Measurements from ENCODE around the gene UVSSA.

The UVSSA gene

GRCh38 chr4:1354136-1354982, 7.4 kb downstream of the UVSSA start:
- Histone ChIP-seq H3K27me3 (ENCODE audit: control insufficient read depth, insufficient read depth, low read length) (no peaks in the 10 kb centered on the region), H3K4me1 (ENCODE audit: control insufficient read depth, insufficient read depth, low read length) (no peaks in the 10 kb centered on the region), H3K9ac (ENCODE audit: low read length) (no peak overlapping the region), H3K4me3 (ENCODE audit: low read depth, low read length) (no peak overlapping the region), H3K9me3 (ENCODE audit: control insufficient read depth, insufficient read depth, low read depth, low read length) (no peaks in the 10 kb centered on the region), H3K36me3 (ENCODE audit: control insufficient read depth, insufficient read depth, low read length) (peaks cover 72% of the 10 kb centered on the region), H3K27ac (ENCODE audit: low read depth, low read length) (no peak overlapping the region)

GRCh38 chr4:1354983-1355275, 7.9 kb downstream of the UVSSA start:
- Histone ChIP-seq H3K27ac (ENCODE audit: low read depth, low read length) (no peak overlapping the region), H3K4me3 (ENCODE audit: low read depth, low read length) (no peak overlapping the region), H3K4me1 (ENCODE audit: control insufficient read depth, insufficient read depth, low read length) (no peaks in the 10 kb centered on the region), H3K9me3 (ENCODE audit: control insufficient read depth, insufficient read depth, low read depth, low read length) (no peaks in the 10 kb centered on the region), H3K9ac (ENCODE audit: low read length) (no peak overlapping the region), H3K36me3 (ENCODE audit: control insufficient read depth, insufficient read depth, low read length) (peaks cover 70% of the 10 kb centered on the region), H3K27me3 (ENCODE audit: control insufficient read depth, insufficient read depth, low read length) (no peaks in the 10 kb centered on the region)

GRCh38 chr4:1355378-1355777, 8.4 kb downstream of the UVSSA start:
- no peaks in the 10 kb centered on the region for H3K9me3 ChIP-seq (ENCODE audit: control insufficient read depth, insufficient read depth, low read depth, low read length)
- no peak overlapping the region for H3K4me3 ChIP-seq (ENCODE audit: low read depth, low read length)
- no peaks in the 10 kb centered on the region for H3K27me3 ChIP-seq (ENCODE audit: control insufficient read depth, insufficient read depth, low read length)
- peaks cover 68% of the 10 kb centered on the region for H3K36me3 ChIP-seq (ENCODE audit: control insufficient read depth, insufficient read depth, low read length)
- no peaks in the 10 kb centered on the region for H3K4me1 ChIP-seq (ENCODE audit: control insufficient read depth, insufficient read depth, low read length)
- no peak overlapping the region for H3K27ac ChIP-seq (ENCODE audit: low read depth, low read length)
- no peak overlapping the region for H3K9ac ChIP-seq (ENCODE audit: low read length)

- H3K27me3 ChIP-seq (ENCODE audit: control insufficient read depth, insufficient read depth, low read length): no peaks in the 10 kb centered on the region
- H3K4me3 ChIP-seq (ENCODE audit: low read depth, low read length): no peak overlapping the region
- no peak overlapping the region for H3K9ac ChIP-seq (ENCODE audit: low read length)
- H3K36me3 ChIP-seq (ENCODE audit: control insufficient read depth, insufficient read depth, low read length): peaks cover 67% of the 10 kb centered on the region
- no peaks in the 10 kb centered on the region for H3K9me3 ChIP-seq (ENCODE audit: control insufficient read depth, insufficient read depth, low read depth, low read length)
- no peaks in the 10 kb centered on the region for H3K4me1 ChIP-seq (ENCODE audit: control insufficient read depth, insufficient read depth, low read length)
- no peak overlapping the region for H3K27ac ChIP-seq (ENCODE audit: low read depth, low read length)
These were observed 9.4 kb downstream of the UVSSA start for GRCh38 chr4:1356181-1356998.

GRCh38 chr4:1357356-1358248, 10.6 kb downstream of the UVSSA start:
- no peak overlapping the region for H3K4me3 ChIP-seq (ENCODE audit: low read depth, low read length)
- no peaks in the 10 kb centered on the region for H3K9me3 ChIP-seq (ENCODE audit: control insufficient read depth, insufficient read depth, low read depth, low read length)
- H3K27ac ChIP-seq (ENCODE audit: low read depth, low read length): no peak overlapping the region
- no peaks in the 10 kb centered on the region for H3K4me1 ChIP-seq (ENCODE audit: control insufficient read depth, insufficient read depth, low read length)
- H3K27me3 ChIP-seq (ENCODE audit: control insufficient read depth, insufficient read depth, low read length): no peaks in the 10 kb centered on the region
- H3K9ac ChIP-seq (ENCODE audit: low read length): no peak overlapping the region
- peaks cover 60% of the 10 kb centered on the region for H3K36me3 ChIP-seq (ENCODE audit: control insufficient read depth, insufficient read depth, low read length)

- Histone ChIP-seq H3K4me3 (ENCODE audit: low read depth, low read length) (no peak overlapping the region), H3K36me3 (ENCODE audit: control insufficient read depth, insufficient read depth, low read length) (peaks cover 53% of the 10 kb centered on the region), H3K27me3 (ENCODE audit: control insufficient read depth, insufficient read depth, low read length) (no peaks in the 10 kb centered on the region), H3K27ac (ENCODE audit: low read depth, low read length) (no peak overlapping the region), H3K4me1 (ENCODE audit: control insufficient read depth, insufficient read depth, low read length) (no peaks in the 10 kb centered on the region), H3K9ac (ENCODE audit: low read length) (no peak overlapping the region), H3K9me3 (ENCODE audit: control insufficient read depth, insufficient read depth, low read depth, low read length) (no peaks in the 10 kb centered on the region)
These were observed 11.6 kb downstream of the UVSSA start for GRCh38 chr4:1358421-1359143.

GRCh38 chr4:1359144-1359501, 12.1 kb downstream of the UVSSA start:
- peaks cover 52% of the 10 kb centered on the region for H3K36me3 ChIP-seq (ENCODE audit: control insufficient read depth, insufficient read depth, low read length)

GRCh38 chr4:1359976-1360375, 13.0 kb downstream of the UVSSA start:
- no peak overlapping the region for H3K27ac ChIP-seq (ENCODE audit: low read depth, low read length)
- no peak overlapping the region for H3K9ac ChIP-seq (ENCODE audit: low read length)
- H3K9me3 ChIP-seq (ENCODE audit: control insufficient read depth, insufficient read depth, low read depth, low read length): no peaks in the 10 kb centered on the region
- peaks cover 44% of the 10 kb centered on the region for H3K36me3 ChIP-seq (ENCODE audit: control insufficient read depth, insufficient read depth, low read length)
- no peaks in the 10 kb centered on the region for H3K27me3 ChIP-seq (ENCODE audit: control insufficient read depth, insufficient read depth, low read length)
- H3K4me1 ChIP-seq (ENCODE audit: control insufficient read depth, insufficient read depth, low read length): no peaks in the 10 kb centered on the region
- H3K4me3 ChIP-seq (ENCODE audit: low read depth, low read length): no peak overlapping the region

More at GRCh38 chr4:1359144-1359501, 12.1 kb downstream of the UVSSA start:
- H3K27me3 ChIP-seq (ENCODE audit: control insufficient read depth, insufficient read depth, low read length): no peaks in the 10 kb centered on the region
- no peaks in the 10 kb centered on the region for H3K9me3 ChIP-seq (ENCODE audit: control insufficient read depth, insufficient read depth, low read depth, low read length)
- no peak overlapping the region for H3K9ac ChIP-seq (ENCODE audit: low read length)
- H3K4me3 ChIP-seq (ENCODE audit: low read depth, low read length): no peak overlapping the region
- H3K27ac ChIP-seq (ENCODE audit: low read depth, low read length): no peak overlapping the region
- no peaks in the 10 kb centered on the region for H3K4me1 ChIP-seq (ENCODE audit: control insufficient read depth, insufficient read depth, low read length)

GRCh38 chr4:1360423-1361283, 13.6 kb downstream of the UVSSA start:
- H3K27me3 ChIP-seq (ENCODE audit: control insufficient read depth, insufficient read depth, low read length): no peaks in the 10 kb centered on the region
- H3K4me3 ChIP-seq (ENCODE audit: low read depth, low read length): no peak overlapping the region
- peaks cover 37% of the 10 kb centered on the region for H3K36me3 ChIP-seq (ENCODE audit: control insufficient read depth, insufficient read depth, low read length)
- H3K9ac ChIP-seq (ENCODE audit: low read length): no peak overlapping the region
- H3K4me1 ChIP-seq (ENCODE audit: control insufficient read depth, insufficient read depth, low read length): no peaks in the 10 kb centered on the region
- no peaks in the 10 kb centered on the region for H3K9me3 ChIP-seq (ENCODE audit: control insufficient read depth, insufficient read depth, low read depth, low read length)
- H3K27ac ChIP-seq (ENCODE audit: low read depth, low read length): no peak overlapping the region

- H3K27me3 ChIP-seq (ENCODE audit: control insufficient read depth, insufficient read depth, low read length): no peaks in the 10 kb centered on the region
- peaks cover 32% of the 10 kb centered on the region for H3K36me3 ChIP-seq (ENCODE audit: control insufficient read depth, insufficient read depth, low read length)
- no peaks in the 10 kb centered on the region for H3K4me1 ChIP-seq (ENCODE audit: control insufficient read depth, insufficient read depth, low read length)
- H3K4me3 ChIP-seq (ENCODE audit: low read depth, low read length): no peak overlapping the region
- no peaks in the 10 kb centered on the region for H3K9me3 ChIP-seq (ENCODE audit: control insufficient read depth, insufficient read depth, low read depth, low read length)
- H3K9ac ChIP-seq (ENCODE audit: low read length): no peak overlapping the region
- no peak overlapping the region for H3K27ac ChIP-seq (ENCODE audit: low read depth, low read length)
These were observed 14.4 kb downstream of the UVSSA start for GRCh38 chr4:1361431-1361830.
